NK-92 treated with Interleukin-12 subunit alpha and Interleukin-12 subunit beta, amount 100 ng/mL, for 24 hours (cell line): ENCODE results near the gene TTBK2.

ENCODE experiments used
- DNase-seq: peaks from one replicate; lab custom pipeline; 2025; lab: John Stamatoyannopoulos, UW

TTBK2 gene

GRCh38 chr15:42760759-42761158 lies 159.8 kb downstream of the TTBK2 start:
- no peak for DNase-seq

GRCh38 chr15:42759093-42759492 lies 161.5 kb downstream of the TTBK2 start:
- DNase-seq: no peak

GRCh38 chr15:42750306-42750705 lies 170.3 kb downstream of the TTBK2 start:
- no peak for DNase-seq

GRCh38 chr15:42749266-42749665 lies 171.3 kb downstream of the TTBK2 start:
- no peak for DNase-seq

- no peak for DNase-seq
Observed at GRCh38 chr15:42744195-42744594, 176.4 kb downstream of the TTBK2 start.

- no peak for DNase-seq
Observed at GRCh38 chr15:42742149-42742548, 178.4 kb downstream of the TTBK2 start.

GRCh38 chr15:42741710-42742109 lies 178.9 kb downstream of the TTBK2 start:
- DNase-seq: no peak

- no peak for DNase-seq
Observed at GRCh38 chr15:42737529-42738328, 182.8 kb downstream of the TTBK2 start.

GRCh38 chr15:42736793-42737528 lies 183.6 kb downstream of the TTBK2 start, which contains the start of gene CDAN1:
Gene CDAN1, minus strand, starts transcription at chr15:42737128. Its CDS starts 26 bp downstream, at chr15:42737102.
- peak; percentile 90 for DNase-seq

GRCh38 chr15:42736178-42736792 lies 184.3 kb downstream of the TTBK2 start:
- DNase-seq: no peak

- DNase-seq: no peak
Observed at GRCh38 chr15:42735382-42736165, 185.0 kb downstream of the TTBK2 start.

- DNase-seq: no peak
Observed at GRCh38 chr15:42734076-42734672, 186.4 kb downstream of the TTBK2 start.

- no peak for DNase-seq
Observed at GRCh38 chr15:42733027-42733426, 187.6 kb downstream of the TTBK2 start.

GRCh38 chr15:42732095-42732827 lies 188.3 kb downstream of the TTBK2 start:
- DNase-seq: no peak

GRCh38 chr15:42731461-42731860 lies 189.1 kb downstream of the TTBK2 start:
- no peak for DNase-seq

- DNase-seq: no peak
Observed at GRCh38 chr15:42730536-42730935, 190.0 kb downstream of the TTBK2 start.

GRCh38 chr15:42730135-42730534 lies 190.4 kb downstream of the TTBK2 start:
- no peak for DNase-seq

- DNase-seq: no peak
Observed at GRCh38 chr15:42729409-42729808, 191.2 kb downstream of the TTBK2 start.

- DNase-seq: no peak
Observed at GRCh38 chr15:42728972-42729371, 191.6 kb downstream of the TTBK2 start.

- no peak for DNase-seq
Observed at GRCh38 chr15:42728560-42728959, 192.0 kb downstream of the TTBK2 start.
